GM19467 (cell line): ENCODE results near the gene RASSF5.
"Not testable (repeated sequence)": the region's sequence is repeated elsewhere in the genome, so short reads cannot be mapped to it uniquely, and the experiment has no call there.

Experiments used
- ATAC-seq: cut with Tn5 transposase; IDR thresholded peaks from one replicate; pipeline ENCODE4 v1.9.1; 2021; ENCODE audit warnings: mild to moderate bottlenecking, moderate library complexity; ENCODE audit not compliant: unreplicated experiment

RASSF5 gene

GRCh38 chr1:206476591-206476990 lies 30.7 kb upstream of the RASSF5 start:
- no peak for ATAC-seq

- no peak for ATAC-seq
These were observed 30.2 kb upstream of the RASSF5 start for GRCh38 chr1:206477110-206477509.

GRCh38 chr1:206477581-206478380 lies 29.6 kb upstream of the RASSF5 start:
- no peak for ATAC-seq

GRCh38 chr1:206478746-206479145 lies 28.6 kb upstream of the RASSF5 start:
- no peak for ATAC-seq

GRCh38 chr1:206479183-206480125 lies 27.9 kb upstream of the RASSF5 start:
- ATAC-seq: no peak

- no peak for ATAC-seq
These were observed 27.1 kb upstream of the RASSF5 start for GRCh38 chr1:206480211-206480610.

- no peak for ATAC-seq
These were observed 24.7 kb upstream of the RASSF5 start for GRCh38 chr1:206482611-206483010.

GRCh38 chr1:206483864-206484263 lies 23.5 kb upstream of the RASSF5 start:
- ATAC-seq: not testable (repeated sequence)

- ATAC-seq: no peak
These were observed 22.4 kb upstream of the RASSF5 start for GRCh38 chr1:206484901-206485300.

- no peak for ATAC-seq
These were observed 20.1 kb upstream of the RASSF5 start for GRCh38 chr1:206486995-206487788.

- ATAC-seq: no peak
These were observed 19.4 kb upstream of the RASSF5 start for GRCh38 chr1:206487970-206488369.

- no peak for ATAC-seq
These were observed 18.9 kb upstream of the RASSF5 start for GRCh38 chr1:206488466-206488865.

GRCh38 chr1:206489980-206490770 lies 17.2 kb upstream of the RASSF5 start:
- ATAC-seq: no peak

GRCh38 chr1:206490771-206491405 lies 16.4 kb upstream of the RASSF5 start:
- no peak for ATAC-seq

GRCh38 chr1:206491616-206492015 lies 15.7 kb upstream of the RASSF5 start:
- ATAC-seq: no peak

GRCh38 chr1:206492589-206492988 lies 14.7 kb upstream of the RASSF5 start:
- ATAC-seq: no peak

GRCh38 chr1:206493279-206493678 lies 14.1 kb upstream of the RASSF5 start:
- no peak for ATAC-seq

GRCh38 chr1:206495011-206495461 lies 12.3 kb upstream of the RASSF5 start:
- ATAC-seq: no peak

GRCh38 chr1:206495493-206496046 lies 11.8 kb upstream of the RASSF5 start:
- no peak for ATAC-seq
